Measurements from ENCODE around the gene COX6A2.

Gene COX6A2

GRCh38 chr16:31407406-31407805 lies 20.8 kb downstream of the COX6A2 start:
- no peak for DNase-seq

GRCh38 chr16:31404353-31405064 lies 23.7 kb downstream of the COX6A2 start:
- DNase-seq, result no peak

- DNase-seq, result no peak
These were observed 24.4 kb downstream of the COX6A2 start for GRCh38 chr16:31403590-31404352.

- no peak for DNase-seq
These were observed 25.5 kb downstream of the COX6A2 start for GRCh38 chr16:31402687-31403086.

GRCh38 chr16:31401436-31401835 lies 26.7 kb downstream of the COX6A2 start:
- no peak for DNase-seq

GRCh38 chr16:31400191-31400590 lies 28.0 kb downstream of the COX6A2 start:
- no peak for DNase-seq

GRCh38 chr16:31397701-31398100 lies 30.5 kb downstream of the COX6A2 start:
- no peak for DNase-seq

- no peak for DNase-seq
These were observed 31.0 kb downstream of the COX6A2 start for GRCh38 chr16:31397096-31397660.

- DNase-seq, result no peak
These were observed 32.5 kb downstream of the COX6A2 start for GRCh38 chr16:31395647-31396046.

GRCh38 chr16:31393056-31393455 lies 35.1 kb downstream of the COX6A2 start, which contains the start of gene ITGAD:
TSS of gene ITGAD (plus strand) at chr16:31393335. CDS start at chr16:31393361, 26 bp downstream.
- no peak for DNase-seq

GRCh38 chr16:31390504-31391041 lies 37.6 kb downstream of the COX6A2 start:
- DNase-seq, result no peak

- no peak for DNase-seq
These were observed 39.6 kb downstream of the COX6A2 start for GRCh38 chr16:31388535-31388934.

GRCh38 chr16:31386157-31386984 lies 41.8 kb downstream of the COX6A2 start:
- no peak for DNase-seq

GRCh38 chr16:31385680-31386079 lies 42.5 kb downstream of the COX6A2 start:
- DNase-seq, result no peak

- peak; percentile 56 for DNase-seq
These were observed 45.5 kb downstream of the COX6A2 start for GRCh38 chr16:31382485-31383161.

- DNase-seq, result no peak
These were observed 48.0 kb downstream of the COX6A2 start for GRCh38 chr16:31380201-31380600.

Data from CD4-positive, alpha-beta T cell treated with Interleukin-6 for 4 hours (primary cell).